Transverse colon (tissue), 4 donors: ENCODE results near the gene ZNF678.
"Not testable (repeated sequence)": the region's sequence is repeated elsewhere in the genome, so short reads cannot be mapped to it uniquely, and the experiment has no call there.

Experiments used
- CTCF ChIP-seq, 5 experiments: fragments of 200-600 bp in 3 of 5; fragments of 450-650 bp in 2 of 5; sonication (generic) in 3 of 5; IDR thresholded peaks; 1 replicate in 2 of 5; 2 replicates in 3 of 5; pipeline ENCODE4 v1.5.1; 2016 to 2017; ENCODE audit warnings: antibody characterized with exemption in 5 of 5, inconsistent platforms in 3 of 5, mild to moderate bottlenecking in 2 of 5, moderate library complexity in 1 of 5
- EP300 ChIP-seq: sonication (generic); formaldehyde crosslinking; IDR thresholded peaks from one replicate; pipeline ENCODE4 v1.6.1; 2017; ENCODE audit warnings: antibody characterized with exemption, low read depth
- POLR2AphosphoS5 ChIP-seq, 3 donors: sonication (generic); formaldehyde crosslinking; IDR thresholded peaks; one replicate each; pipeline ENCODE4 v1.6.1; 2016; ENCODE audit warnings: antibody characterized with exemption in 3 of 3

DNA sequence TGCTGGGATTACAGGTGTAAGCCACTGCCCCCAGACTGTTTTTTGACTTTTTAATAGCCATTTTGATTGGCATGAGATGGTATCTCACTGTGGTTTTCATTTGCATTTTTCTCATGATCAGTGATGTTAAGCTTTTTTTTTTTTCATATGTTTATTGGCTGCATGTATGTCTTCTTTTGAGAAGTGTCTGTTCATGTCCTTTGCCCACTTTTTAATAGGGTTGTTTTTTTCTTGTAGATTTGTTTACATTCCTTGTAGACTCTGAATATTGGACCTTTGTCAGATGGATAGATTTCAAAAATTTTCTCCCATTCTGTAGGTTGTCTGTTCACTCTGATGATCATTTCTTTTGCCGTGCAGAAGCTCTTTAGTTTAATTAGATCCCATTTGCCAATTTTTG, 25.4 kb downstream of the ZNF678 start:
- not testable (repeated sequence) for TF ChIP-seq CTCF (IDR thresholded peaks at IDR 0.05); EP300; POLR2AphosphoS5 (IDR thresholded peaks at IDR 0.05)
